Omental fat pad (tissue), 4 donors: Measurements from ENCODE around the gene GHRHR. TPM values are rescaled to one million over a fixed set of nuclear protein-coding genes. Genes with fewer than 3 reads are reported as not detected.

Experiments used
- ATAC-seq: fragments of 150-250 bp; one replicate; pipeline ENCODE4 v1.9.1; 2016; ENCODE audit warnings: mild to moderate bottlenecking, moderate library complexity; ENCODE audit not compliant: low FRiP score
- DNase-seq: peaks from one replicate; pipeline ENCODE4 v3.0.0-alpha.2; 2019; ENCODE audit warnings: low spot score
- CTCF ChIP-seq, 3 donors: fragments of 450-650 bp; IDR thresholded peaks; one replicate each; pipeline ENCODE4 v1.5.1; 2016 to 2017; ENCODE audit warnings: antibody characterized with exemption in 3 of 3, mild to moderate bottlenecking in 3 of 3, moderate library complexity in 2 of 3
- total RNA-seq, 4 donors: library from RNA; depleted of rRNA; stranded (reverse); fragments of >200 nt; gene quantifications; one replicate each; pipeline ENCODE4 v1.1.0, GENCODE V29; 2016

Gene GHRHR
- total RNA-seq, 4 donors from 2014 or later = not detected

- DNase-seq (no peak), ATAC-seq (no peak)
- no peak for TF ChIP-seq CTCF (IDR thresholded peaks at IDR 0.05)
Observed at GRCh38 chr7:30918676-30919075, 45.1 kb upstream of the GHRHR start.

GRCh38 chr7:30920021-30920583, 43.7 kb upstream of the GHRHR start:
- DNase-seq (no peak), ATAC-seq (no peak)
- TF ChIP-seq CTCF (IDR thresholded peaks at IDR 0.05) = no peak

- ATAC-seq (no peak), DNase-seq (peak; percentile 19)
- no peak for TF ChIP-seq CTCF (IDR thresholded peaks at IDR 0.05)
Observed at GRCh38 chr7:30920584-30921539, 42.9 kb upstream of the GHRHR start.

- no peak for TF ChIP-seq CTCF (IDR thresholded peaks at IDR 0.05)
- DNase-seq (peak; percentile 20), ATAC-seq (no peak)
Observed at GRCh38 chr7:30921540-30922401, 42.0 kb upstream of the GHRHR start.

GRCh38 chr7:30922596-30922995, 41.2 kb upstream of the GHRHR start:
- no peak for DNase-seq
- no peak for TF ChIP-seq CTCF (IDR thresholded peaks at IDR 0.05)
- no peak for ATAC-seq

- DNase-seq (no peak), ATAC-seq (no peak)
- TF ChIP-seq CTCF (IDR thresholded peaks at IDR 0.05) = no peak
Observed at GRCh38 chr7:30923009-30923773, 40.6 kb upstream of the GHRHR start.
